ENCODE data around the gene ZNF506.
"Not testable (repeated sequence)": the region's sequence is repeated elsewhere in the genome, so short reads cannot be mapped to it uniquely, and the experiment has no call there.

Gene ZNF506

GRCh38 chr19:19823916-19824315 lies 2.4 kb upstream of the ZNF506 start:
- no peak overlapping the region for H4K91ac ChIP-seq (ENCODE audit: low read length)
- no peak overlapping the region for H2BK15ac ChIP-seq (ENCODE audit: low read depth, poor library complexity, severe bottlenecking)
- H3K27ac ChIP-seq (ENCODE audit: low read length, poor library complexity, severe bottlenecking): no peak overlapping the region
- H2BK120ac ChIP-seq (ENCODE audit: low read depth, low read length): no peak overlapping the region
- H2AK5ac ChIP-seq (ENCODE audit: low read length, severe bottlenecking): no peak overlapping the region
- no peak overlapping the region for H3K18ac ChIP-seq (ENCODE audit: low read depth in 1 of 2, low read length in 2 of 2)
- H3K4me2 ChIP-seq (ENCODE audit: low read length, poor library complexity, severe bottlenecking): no peak overlapping the region
- peaks cover 7 to 12% of the 10 kb centered on the region in 2 experiments for H3K36me3 ChIP-seq (ENCODE audit: control insufficient read depth in 1 of 2, insufficient read depth in 2 of 2, low read depth in 1 of 2, low read length in 2 of 2)
- H3K27me3 ChIP-seq (ENCODE audit: control insufficient read depth in 1 of 2, insufficient read depth in 1 of 2, low read length in 2 of 2): no peaks in the 10 kb centered on the region
- peaks cover 87% of the 10 kb centered on the region for H3K9me3 ChIP-seq (ENCODE audit: control insufficient read depth, low read length)
- no peak overlapping the region for H3K14ac ChIP-seq (ENCODE audit: low read length in 2 of 2)
- WGBS: 68% methylated on average over 1 of the region's 2 CpGs
- peak overlapping the region in 1 of 2 experiments; percentile 36 for H3K4me3 ChIP-seq (ENCODE audit: insufficient read depth in 1 of 2, low read depth in 1 of 2, low read length in 2 of 2)
- no peaks in the 10 kb centered on the region for H3K4me1 ChIP-seq (ENCODE audit: control insufficient read depth, insufficient read depth, low read depth, low read length)
- peaks cover 6% of the 10 kb centered on the region for H3K79me1 ChIP-seq (replicated peaks; ENCODE audit: low read length, poor library complexity, severe bottlenecking)
- H2BK5ac ChIP-seq (ENCODE audit: low read depth, low read length, poor library complexity, severe bottlenecking): no peak overlapping the region
- no peak overlapping the region for H2BK12ac ChIP-seq (ENCODE audit: low read length in 2 of 2)
- H3K4ac ChIP-seq (ENCODE audit: low read depth in 1 of 2, low read length in 2 of 2): no peak overlapping the region
- H2AFZ ChIP-seq (ENCODE audit: low read depth, low read length): no peak overlapping the region
- no peak overlapping the region for H4K8ac ChIP-seq (ENCODE audit: low read length)
- H3K23ac ChIP-seq (ENCODE audit: low read length in 2 of 2): no peak overlapping the region
- DNase-seq: no peak
- no peak overlapping the region for H3K9ac ChIP-seq (ENCODE audit: low read length)

- Histone ChIP-seq H3K36me3 (ENCODE audit: control insufficient read depth in 1 of 2, insufficient read depth in 2 of 2, low read depth in 1 of 2, low read length in 2 of 2) (peaks cover 15 to 20% of the 10 kb centered on the region in 2 experiments), H3K4me2 (ENCODE audit: low read length, poor library complexity, severe bottlenecking) (peak overlapping the region; percentile 61), H3K9me3 (ENCODE audit: control insufficient read depth, low read length) (peaks cover 87% of the 10 kb centered on the region), H3K4ac (ENCODE audit: low read depth in 1 of 2, low read length in 2 of 2) (peak overlapping the region in 1 of 2 experiments; percentile 58), H3K18ac (ENCODE audit: low read depth in 1 of 2, low read length in 2 of 2) (peak overlapping the region; percentile 21 to 54), H3K9ac (ENCODE audit: low read length) (peak overlapping the region; percentile 97), H3K4me3 (ENCODE audit: insufficient read depth in 1 of 2, low read depth in 1 of 2, low read length in 2 of 2) (peak overlapping the region in 1 of 2 experiments; percentile 82), H3K79me1 (replicated peaks; ENCODE audit: low read length, poor library complexity, severe bottlenecking) (peaks cover 12% of the 10 kb centered on the region), H3K27ac (ENCODE audit: low read length, poor library complexity, severe bottlenecking) (peak overlapping the region; percentile 53), H2AFZ (ENCODE audit: low read depth, low read length) (peak overlapping the region; percentile 5)
- H2BK12ac ChIP-seq (ENCODE audit: low read length in 2 of 2); H4K91ac ChIP-seq (ENCODE audit: low read length); H3K4me1 ChIP-seq (ENCODE audit: control insufficient read depth, insufficient read depth, low read depth, low read length); H3K23ac ChIP-seq (ENCODE audit: low read length in 2 of 2); H2BK15ac ChIP-seq (ENCODE audit: low read depth, poor library complexity, severe bottlenecking); DNase-seq; H2BK120ac ChIP-seq (ENCODE audit: low read depth, low read length); H4K8ac ChIP-seq (ENCODE audit: low read length); H3K14ac ChIP-seq (ENCODE audit: low read length in 2 of 2); H2AK5ac ChIP-seq (ENCODE audit: low read length, severe bottlenecking); H3K27me3 ChIP-seq (ENCODE audit: control insufficient read depth in 1 of 2, insufficient read depth in 1 of 2, low read length in 2 of 2); H2BK5ac ChIP-seq (ENCODE audit: low read depth, low read length, poor library complexity, severe bottlenecking): not testable (repeated sequence)
- 5% methylated on average over 11 of the region's 11 CpGs for WGBS
Measured at GRCh38 chr19:19821976-19822375, 426 bp upstream of the ZNF506 start.

- no peak overlapping the region for H2BK120ac ChIP-seq (ENCODE audit: low read depth, low read length)
- no peaks in the 10 kb centered on the region for H3K27me3 ChIP-seq (ENCODE audit: control insufficient read depth in 1 of 2, insufficient read depth in 1 of 2, low read length in 2 of 2)
- peak overlapping the region; percentile 94 for H4K8ac ChIP-seq (ENCODE audit: low read length)
- no peak overlapping the region for H2AFZ ChIP-seq (ENCODE audit: low read depth, low read length)
- peaks cover 80% of the 10 kb centered on the region for H3K9me3 ChIP-seq (ENCODE audit: control insufficient read depth, low read length)
- no peak overlapping the region for H2BK5ac ChIP-seq (ENCODE audit: low read depth, low read length, poor library complexity, severe bottlenecking)
- peak overlapping the region; percentile 95 for H3K27ac ChIP-seq (ENCODE audit: low read length, poor library complexity, severe bottlenecking)
- no peaks in the 10 kb centered on the region for H3K4me1 ChIP-seq (ENCODE audit: control insufficient read depth, insufficient read depth, low read depth, low read length)
- peak overlapping the region in 1 of 2 experiments; percentile 99 for H3K18ac ChIP-seq (ENCODE audit: low read depth in 1 of 2, low read length in 2 of 2)
- no peak overlapping the region for H2BK12ac ChIP-seq (ENCODE audit: low read length in 2 of 2)
- H3K23ac ChIP-seq (ENCODE audit: low read length in 2 of 2): no peak overlapping the region
- H3K36me3 ChIP-seq (ENCODE audit: control insufficient read depth in 1 of 2, insufficient read depth in 2 of 2, low read depth in 1 of 2, low read length in 2 of 2): peaks cover 15 to 28% of the 10 kb centered on the region in 2 experiments
- H3K4me3 ChIP-seq (ENCODE audit: insufficient read depth in 1 of 2, low read depth in 1 of 2, low read length in 2 of 2): peak overlapping the region; percentile 78 to 82
- H2AK5ac ChIP-seq (ENCODE audit: low read length, severe bottlenecking): no peak overlapping the region
- H3K79me1 ChIP-seq (replicated peaks; ENCODE audit: low read length, poor library complexity, severe bottlenecking): peaks cover 12% of the 10 kb centered on the region
- H4K91ac ChIP-seq (ENCODE audit: low read length): no peak overlapping the region
- peak overlapping the region in 1 of 2 experiments; percentile 98 for H3K14ac ChIP-seq (ENCODE audit: low read length in 2 of 2)
- peak overlapping the region in 1 of 2 experiments; percentile 92 for H3K4ac ChIP-seq (ENCODE audit: low read depth in 1 of 2, low read length in 2 of 2)
- DNase-seq: no peak
- peak overlapping the region; percentile 97 for H3K9ac ChIP-seq (ENCODE audit: low read length)
- 13% methylated on average over 17 of the region's 17 CpGs for WGBS
- peak overlapping the region; percentile 69 for H3K4me2 ChIP-seq (ENCODE audit: low read length, poor library complexity, severe bottlenecking)
- no peak overlapping the region for H2BK15ac ChIP-seq (ENCODE audit: low read depth, poor library complexity, severe bottlenecking)
Measured at GRCh38 chr19:19820774-19821320, 703 bp downstream of the ZNF506 start.

GRCh38 chr19:19817357-19817756 lies 4.2 kb downstream of the ZNF506 start:
- Histone ChIP-seq H4K91ac (ENCODE audit: low read length) (no peak overlapping the region), H2BK120ac (ENCODE audit: low read depth, low read length) (no peak overlapping the region), H3K4ac (ENCODE audit: low read depth in 1 of 2, low read length in 2 of 2) (no peak overlapping the region), H3K9me3 (ENCODE audit: control insufficient read depth, low read length) (peaks cover 77% of the 10 kb centered on the region), H3K27ac (ENCODE audit: low read length, poor library complexity, severe bottlenecking) (no peak overlapping the region), H2AK5ac (ENCODE audit: low read length, severe bottlenecking) (no peak overlapping the region), H2BK5ac (ENCODE audit: low read depth, low read length, poor library complexity, severe bottlenecking) (no peak overlapping the region), H3K79me1 (replicated peaks; ENCODE audit: low read length, poor library complexity, severe bottlenecking) (peaks cover 27% of the 10 kb centered on the region), H3K14ac (ENCODE audit: low read length in 2 of 2) (no peak overlapping the region), H3K9ac (ENCODE audit: low read length) (no peak overlapping the region), H3K36me3 (ENCODE audit: control insufficient read depth in 1 of 2, insufficient read depth in 2 of 2, low read depth in 1 of 2, low read length in 2 of 2) (peaks cover 29 to 45% of the 10 kb centered on the region in 2 experiments), H3K18ac (ENCODE audit: low read depth in 1 of 2, low read length in 2 of 2) (no peak overlapping the region), H3K4me2 (ENCODE audit: low read length, poor library complexity, severe bottlenecking) (no peak overlapping the region), H2BK15ac (ENCODE audit: low read depth, poor library complexity, severe bottlenecking) (no peak overlapping the region), H3K4me3 (ENCODE audit: insufficient read depth in 1 of 2, low read depth in 1 of 2, low read length in 2 of 2) (no peak overlapping the region), H3K23ac (ENCODE audit: low read length in 2 of 2) (no peak overlapping the region), H3K27me3 (ENCODE audit: control insufficient read depth in 1 of 2, insufficient read depth in 1 of 2, low read length in 2 of 2) (no peaks in the 10 kb centered on the region), H2BK12ac (ENCODE audit: low read length in 2 of 2) (no peak overlapping the region), H2AFZ (ENCODE audit: low read depth, low read length) (no peak overlapping the region), H3K4me1 (ENCODE audit: control insufficient read depth, insufficient read depth, low read depth, low read length) (no peaks in the 10 kb centered on the region), H4K8ac (ENCODE audit: low read length) (no peak overlapping the region)
- WGBS: 100% methylated on average over 1 of the region's 3 CpGs
- no peak for DNase-seq
